Ishikawa (cell line): ENCODE data around the gene NOD1.

ENCODE experiments used
- EP300 ChIP-seq: IDR thresholded peaks from 2 replicates; pipeline ENCODE4 v1.6.1; 2012; ENCODE audit warnings: borderline replicate concordance
- FOXM1 ChIP-seq: IDR thresholded peaks from 2 replicates; pipeline ENCODE4 v1.6.1; 2012; ENCODE audit warnings: low read depth, borderline replicate concordance
- NFIC ChIP-seq: IDR thresholded peaks from 2 replicates; pipeline ENCODE4 v1.6.1; 2012
- RAD21 ChIP-seq: IDR thresholded peaks from 2 replicates; pipeline ENCODE4 v1.6.1; 2012; ENCODE audit warnings: low read depth
- TAF1 ChIP-seq: IDR thresholded peaks from 2 replicates; pipeline ENCODE4 v1.6.1; 2012; ENCODE audit warnings: low read depth, mild to moderate bottlenecking
- TEAD4 ChIP-seq: IDR thresholded peaks from 2 replicates; pipeline ENCODE4 v1.6.1; 2012
- USF1 ChIP-seq: IDR thresholded peaks from 2 replicates; pipeline ENCODE4 v1.6.1; 2012
- YY1 ChIP-seq: IDR thresholded peaks from 2 replicates; pipeline ENCODE4 v1.6.1; 2012; ENCODE audit warnings: low read depth
- TF ChIP-seq, protein P1 (sequence below): IDR thresholded peaks from 2 replicates; pipeline ENCODE4 v1.6.1; 2012

DNA sequence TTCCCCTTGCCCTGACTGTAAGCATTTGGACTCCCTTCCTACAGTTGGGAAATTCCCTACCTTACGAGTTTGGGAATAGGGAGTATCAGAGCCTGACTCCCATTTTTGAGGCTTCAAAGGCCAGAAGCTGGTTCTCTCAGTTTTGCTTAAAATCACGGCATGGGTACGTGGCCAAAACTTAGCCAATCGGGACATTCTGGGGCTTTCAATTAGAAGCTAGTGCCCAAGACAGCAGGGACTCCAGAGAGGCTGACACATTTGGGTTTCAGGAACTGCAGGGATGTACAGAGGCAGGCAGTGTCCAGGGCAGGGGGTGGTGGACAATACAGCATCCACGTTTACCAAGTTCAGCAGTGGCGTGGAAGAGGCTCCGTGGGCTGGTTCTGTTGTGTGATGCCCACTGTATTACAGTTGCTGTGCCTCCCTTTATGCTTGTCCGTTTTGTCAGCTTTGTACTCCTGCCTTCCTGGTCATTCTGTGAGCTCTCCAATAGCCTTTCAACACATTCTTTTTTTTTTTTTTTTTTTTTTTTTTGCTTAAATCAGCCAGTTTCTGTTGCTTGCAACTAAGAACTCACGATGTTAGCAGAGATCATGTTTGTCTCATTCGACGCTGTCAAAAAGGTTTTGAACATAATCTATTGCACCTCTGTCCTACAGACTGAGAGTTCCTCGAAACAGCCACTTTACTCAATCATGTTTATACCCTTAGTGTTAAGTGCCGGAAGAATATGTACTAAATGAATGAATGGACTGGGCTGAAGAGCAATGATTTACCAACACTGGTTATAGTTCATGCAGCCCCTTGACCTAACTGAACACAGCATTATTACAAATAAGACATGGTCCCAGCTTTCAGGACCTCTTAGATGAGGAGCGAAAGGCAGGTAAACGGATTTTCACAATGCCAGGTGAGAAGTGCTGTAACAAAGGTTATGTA is 25.0 kb upstream of the NOD1 start:
- TF ChIP-seq EP300 (no peak), USF1 (no peak), YY1 (no peak), TAF1 (no peak), TEAD4 (no peak), NFIC (no peak), RAD21 (no peak), FOXM1 (no peak)
- TF ChIP-seq, protein P1, sequence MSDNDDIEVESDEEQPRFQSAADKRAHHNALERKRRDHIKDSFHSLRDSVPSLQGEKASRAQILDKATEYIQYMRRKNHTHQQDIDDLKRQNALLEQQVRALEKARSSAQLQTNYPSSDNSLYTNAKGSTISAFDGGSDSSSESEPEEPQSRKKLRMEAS, result no peak
